ENCODE results near the gene CACNA1C. TPM values are rescaled to one million over a fixed set of nuclear protein-coding genes. Genes with fewer than 3 reads are reported as not detected.

CACNA1C gene
- total RNA-seq, 1 donor from 2014 or later, result 1.3 TPM

DNA sequence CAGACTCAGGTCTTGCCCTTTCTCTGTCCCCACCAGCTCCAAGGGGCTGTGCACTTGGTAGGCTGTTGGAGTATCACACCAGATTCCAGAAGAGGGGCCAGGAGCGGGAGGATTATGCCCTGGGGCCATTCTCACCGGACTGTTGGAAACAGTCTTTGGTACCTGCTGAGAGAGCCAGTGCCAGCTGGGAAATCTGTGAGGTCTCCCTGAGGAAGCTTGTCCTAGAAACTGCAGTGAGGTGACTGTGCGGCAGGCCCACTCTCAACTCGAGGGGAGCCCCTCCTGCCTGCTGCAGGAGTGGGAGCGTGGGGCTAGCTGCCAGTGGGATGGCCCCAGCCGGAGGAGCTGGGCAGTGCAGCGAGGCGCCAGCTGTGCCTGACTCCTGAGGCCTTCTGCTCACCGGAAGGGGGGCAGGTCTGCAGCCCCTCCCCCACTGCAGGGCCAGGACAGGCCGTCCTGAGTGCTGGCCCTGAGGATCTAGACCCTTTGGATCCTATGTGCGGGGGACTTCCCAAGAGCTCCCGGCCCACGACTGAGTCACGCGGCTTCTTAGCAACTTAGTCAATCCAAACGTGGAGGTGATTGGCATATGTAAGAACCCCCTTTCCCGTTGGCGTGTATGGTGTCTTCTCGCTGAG lies 295.2 kb downstream of the CACNA1C start:
- DNase-seq (ENCODE audit: low read depth), result no peak
- Histone ChIP-seq H3K4me3 (ENCODE audit: low read depth, low read length) (no peak overlapping the region), H3K27me3 (ENCODE audit: control insufficient read depth, insufficient read depth, low read length) (no peaks in the 10 kb centered on the region), H3K36me3 (ENCODE audit: control insufficient read depth, insufficient read depth, low read length) (no peaks in the 10 kb centered on the region)
- no peak for TF ChIP-seq CTCF (IDR thresholded peaks at IDR 0.05; ENCODE audit: insufficient read depth, low read length, poor library complexity, severe bottlenecking)

GRCh38 chr12:2348482-2348852 lies 295.7 kb downstream of the CACNA1C start:
- Histone ChIP-seq H3K27me3 (ENCODE audit: control insufficient read depth, insufficient read depth, low read length) (no peaks in the 10 kb centered on the region), H3K4me3 (ENCODE audit: low read depth, low read length) (no peak overlapping the region), H3K36me3 (ENCODE audit: control insufficient read depth, insufficient read depth, low read length) (no peaks in the 10 kb centered on the region)
- no peak for DNase-seq (ENCODE audit: low read depth)
- no peak for TF ChIP-seq CTCF (IDR thresholded peaks at IDR 0.05; ENCODE audit: insufficient read depth, low read length, poor library complexity, severe bottlenecking)

DNA sequence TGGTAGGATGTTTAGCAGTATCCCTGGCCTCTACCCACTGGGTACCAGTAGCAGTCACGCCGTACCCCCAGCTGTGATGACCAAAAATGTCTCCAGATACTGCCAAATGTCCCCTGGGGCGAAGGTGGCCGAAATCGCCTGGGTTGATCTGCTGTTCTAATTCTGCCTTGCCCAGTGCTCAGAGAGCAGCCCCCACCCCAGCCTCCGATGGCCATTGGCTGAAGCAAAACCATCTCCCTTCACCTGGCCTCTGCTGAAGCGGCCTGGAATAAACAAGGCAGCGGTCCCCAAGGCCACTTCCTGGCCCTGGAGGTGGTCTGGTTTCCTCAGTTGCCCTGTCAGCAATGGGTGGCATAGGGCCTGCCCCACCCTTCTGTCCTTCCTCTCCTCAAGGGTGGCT lies 298.4 kb downstream of the CACNA1C start:
- DNase-seq (ENCODE audit: low read depth), result no peak
- H3K4me3 ChIP-seq (ENCODE audit: low read depth, low read length), result no peak overlapping the region
- H3K27me3 ChIP-seq (ENCODE audit: control insufficient read depth, insufficient read depth, low read length), result peaks cover 2% of the 10 kb centered on the region
- TF ChIP-seq CTCF (IDR thresholded peaks at IDR 0.05; ENCODE audit: insufficient read depth, low read length, poor library complexity, severe bottlenecking), result no peak
- no peaks in the 10 kb centered on the region for H3K36me3 ChIP-seq (ENCODE audit: control insufficient read depth, insufficient read depth, low read length)

DNA sequence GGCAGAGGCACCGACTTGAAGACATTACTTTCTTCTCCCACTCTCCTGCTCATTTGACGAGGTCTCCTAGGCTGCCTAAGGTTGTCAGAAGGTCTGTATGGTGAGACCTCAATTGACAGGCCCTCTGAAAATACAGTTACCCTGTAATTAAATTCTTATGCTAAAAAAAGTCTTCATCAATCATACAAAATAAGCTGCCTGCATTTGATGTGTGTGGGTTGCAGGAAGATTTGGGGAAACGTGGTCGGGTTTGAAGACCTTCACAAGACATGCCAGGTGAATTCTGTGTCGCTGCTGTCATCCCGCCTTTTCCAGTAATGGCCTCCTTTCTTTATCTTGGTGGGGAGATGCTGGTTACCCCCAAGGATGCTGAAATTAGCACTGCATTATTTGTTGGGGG lies 299.4 kb downstream of the CACNA1C start:
- H3K4me3 ChIP-seq (ENCODE audit: low read depth, low read length), result no peak overlapping the region
- no peak for DNase-seq (ENCODE audit: low read depth)
- no peak for TF ChIP-seq CTCF (IDR thresholded peaks at IDR 0.05; ENCODE audit: insufficient read depth, low read length, poor library complexity, severe bottlenecking)
- H3K27me3 ChIP-seq (ENCODE audit: control insufficient read depth, insufficient read depth, low read length), result peaks cover 2% of the 10 kb centered on the region
- no peaks in the 10 kb centered on the region for H3K36me3 ChIP-seq (ENCODE audit: control insufficient read depth, insufficient read depth, low read length)

GRCh38 chr12:2353281-2353680 lies 300.5 kb downstream of the CACNA1C start:
- Histone ChIP-seq H3K27me3 (ENCODE audit: control insufficient read depth, insufficient read depth, low read length) (peaks cover 2% of the 10 kb centered on the region), H3K4me3 (ENCODE audit: low read depth, low read length) (no peak overlapping the region), H3K36me3 (ENCODE audit: control insufficient read depth, insufficient read depth, low read length) (no peaks in the 10 kb centered on the region)
- no peak for TF ChIP-seq CTCF (IDR thresholded peaks at IDR 0.05; ENCODE audit: insufficient read depth, low read length, poor library complexity, severe bottlenecking)
- no peak for DNase-seq (ENCODE audit: low read depth)

DNA sequence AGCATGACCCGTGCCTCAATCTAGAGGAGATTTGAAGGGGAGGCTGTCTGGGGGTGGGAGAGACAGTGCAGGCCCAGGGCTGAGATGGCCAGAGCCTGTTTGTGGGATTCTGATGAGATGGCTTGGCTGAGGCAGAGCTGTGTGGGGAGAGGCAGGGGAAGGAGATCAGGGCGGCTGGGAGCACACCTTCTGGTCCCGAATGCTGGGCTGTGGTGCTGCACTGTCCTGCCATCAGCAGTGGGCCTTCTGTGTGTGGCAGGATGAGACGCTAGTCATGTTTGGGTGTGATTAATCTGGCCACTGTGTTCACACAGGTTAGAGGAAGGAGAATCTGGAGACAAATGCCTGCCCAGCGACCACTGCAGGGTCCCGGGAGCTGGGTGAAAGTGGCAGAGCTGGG lies 300.9 kb downstream of the CACNA1C start:
- no peak overlapping the region for H3K4me3 ChIP-seq (ENCODE audit: low read depth, low read length)
- H3K36me3 ChIP-seq (ENCODE audit: control insufficient read depth, insufficient read depth, low read length), result no peaks in the 10 kb centered on the region
- no peak for DNase-seq (ENCODE audit: low read depth)
- H3K27me3 ChIP-seq (ENCODE audit: control insufficient read depth, insufficient read depth, low read length), result peaks cover 2% of the 10 kb centered on the region
- TF ChIP-seq CTCF (IDR thresholded peaks at IDR 0.05; ENCODE audit: insufficient read depth, low read length, poor library complexity, severe bottlenecking), result no peak

All from kidney epithelial cell (primary cell).